Kidney (tissue), 14 donors: Measurements from ENCODE around the gene TBC1D24. TPM values are rescaled to one million over a fixed set of nuclear protein-coding genes. Genes with fewer than 3 reads are reported as not detected.

Source experiments
- DNase-seq, 5 donors: peaks; one replicate each; pipeline ENCODE4 v3.0.0-alpha.2; 2013 to 2020
- FAIRE-seq: peaks from 2 replicates; lab custom pipeline; 2012; peaks lifted over from hg19 to GRCh38; lab: Jason Lieb, UNC
- H3K27ac ChIP-seq, 2 donors: one replicate each; pipeline ENCODE4 v1.7.0; 2013; ENCODE audit warnings: low read depth in 2 of 2, low read length in 2 of 2, inconsistent platforms in 1 of 2
- H3K27me3 ChIP-seq: one replicate; pipeline ENCODE4 v1.7.1; 2013; ENCODE audit warnings: low read length, inconsistent platforms; ENCODE audit not compliant: control insufficient read depth, insufficient read depth
- H3K36me3 ChIP-seq, 3 donors: one replicate each; pipeline versions ENCODE4 v1.7.0 to v1.7.1; 2013; ENCODE audit warnings: low read length in 3 of 3, control low read depth in 1 of 3, inconsistent platforms in 1 of 3; ENCODE audit not compliant: insufficient read depth in 3 of 3, control insufficient read depth in 2 of 3
- H3K4me1 ChIP-seq, 3 donors: one replicate each; pipeline versions ENCODE4 v1.7.0 to v1.7.1; 2013; ENCODE audit warnings: low read length in 3 of 3, inconsistent platforms in 1 of 3, low read depth in 1 of 3; ENCODE audit not compliant: control insufficient read depth in 2 of 3, insufficient read depth in 2 of 3
- H3K4me3 ChIP-seq, 3 donors: one replicate each; pipeline versions ENCODE4 v1.7.0 to v1.8.1; 2013; ENCODE audit warnings: low read length in 3 of 3, control low read depth in 1 of 3, inconsistent platforms in 1 of 3
- H3K9ac ChIP-seq, 3 donors: one replicate each; pipeline versions ENCODE4 v1.7.0 to v1.7.1; 2013; ENCODE audit warnings: low read length in 3 of 3, control low read depth in 1 of 3, inconsistent platforms in 1 of 3
- H3K9me3 ChIP-seq, 3 donors: one replicate each; pipeline versions ENCODE4 v1.7.0 to v1.7.1; 2013; ENCODE audit warnings: low read length in 3 of 3, control low read depth in 1 of 3, inconsistent platforms in 1 of 3; ENCODE audit not compliant: control insufficient read depth in 2 of 3, insufficient read depth in 1 of 3
- CTCF ChIP-seq: IDR thresholded peaks from 3 replicates; pipeline ENCODE4 v1.5.1; 2012; ENCODE audit warnings: mild to moderate bottlenecking, moderate library complexity, borderline replicate concordance; ENCODE audit not compliant: insufficient read depth; ENCODE audit errors: extremely low read depth
- intact Hi-C: fragments of 100-400 bp; cut with DNase I; formaldehyde crosslinking; loops from one replicate; pipeline ENCODE4 v1.11.1; 2022
- polyA plus RNA-seq: library from polyadenylated mRNA; stranded (reverse); fragments of 350-450 nt; fragmentation: Illumina TruSeq; extraction: RNeasy Lipid Tissue Mini Kit (QIAGEN cat#74804); gene quantifications from one replicate; pipeline ENCODE4 v1.2.3, GENCODE V29; 2014; ENCODE audit warnings: low read depth, low replicate concordance; ENCODE audit not compliant: insufficient read depth
- total RNA-seq: library from RNA; stranded (reverse); fragmentation: NEBNext Ultra II Directional; extraction: Animal tissue kit (Norgen Biotek cat#: 25700); gene quantifications from one replicate; pipeline ENCODE4 v1.2.1, GENCODE V29; 2021
- donor health status: control.
- donor health status: control.
- donor health status: control.
- donor health status: control.
- donor health status: control.
- donor health status: DM: yes; HTN: yes; CAD: no.
- donor health status: Normal renal cell carcinoma (clear cell type).

TBC1D24 gene
- total and polyA plus RNA-seq, 2 donors from 2014 or later: 23.9 to 25.7 TPM

GRCh38 chr16:2485811-2486507 is 11.0 kb downstream of the TBC1D24 start:
- Histone ChIP-seq H3K27ac (peak overlapping the region; percentile 47 to 71), H3K9ac (no peak overlapping the region), H3K27me3 (no peaks in the 10 kb centered on the region), H3K4me1 (peaks cover 2 to 64% (median 14%) of the 10 kb centered on the region in 3 donors), H3K4me3 (no peak overlapping the region), H3K36me3 (peaks cover 0 to 3% (median 0%) of the 10 kb centered on the region in 3 donors), H3K9me3 (no peaks in the 10 kb centered on the region)
- no peak for FAIRE-seq
- intact Hi-C loops: no loop called here
- peak in 2 of 5 donors; percentile 49 to 71 for DNase-seq
- no peak for TF ChIP-seq CTCF

GRCh38 chr16:2486645-2487516 is 12.0 kb downstream of the TBC1D24 start:
- no peaks in the 10 kb centered on the region for H3K27me3 ChIP-seq
- TF ChIP-seq CTCF: peak; percentile 64
- FAIRE-seq (no peak), DNase-seq (peak; percentile 56 to 92 (median 72))
- peaks cover 2 to 58% (median 15%) of the 10 kb centered on the region in 3 donors for H3K4me1 ChIP-seq
- peaks cover 0 to 3% (median 0%) of the 10 kb centered on the region in 3 donors for H3K36me3 ChIP-seq
- peak overlapping the region; percentile 65 to 71 for H3K27ac ChIP-seq
- intact Hi-C loops: no loop called here
- H3K4me3 ChIP-seq: no peak overlapping the region
- peak overlapping the region in 1 of 3 donors; percentile 14 for H3K9ac ChIP-seq
- no peaks in the 10 kb centered on the region for H3K9me3 ChIP-seq

GRCh38 chr16:2487517-2487842 is 12.6 kb downstream of the TBC1D24 start:
- DNase-seq (no peak), FAIRE-seq (no peak)
- no peaks in the 10 kb centered on the region for H3K27me3 ChIP-seq
- H3K9ac ChIP-seq: peak overlapping the region in 1 of 3 donors; percentile 14
- intact Hi-C loops: no loop called here
- H3K4me3 ChIP-seq: no peak overlapping the region
- H3K27ac ChIP-seq: peak overlapping the region; percentile 71 to 83
- peaks cover 0 to 3% (median 0%) of the 10 kb centered on the region in 3 donors for H3K36me3 ChIP-seq
- TF ChIP-seq CTCF: no peak
- no peaks in the 10 kb centered on the region for H3K9me3 ChIP-seq
- peaks cover 2 to 54% (median 15%) of the 10 kb centered on the region in 3 donors for H3K4me1 ChIP-seq
